VCaP (cell line): ENCODE results near the gene SUDS3.

ENCODE experiments used
- H3K27ac ChIP-seq: fragments of 450-650 bp; 2 replicates; pipeline ENCODE4 v1.5.1; 2017
- CTCF ChIP-seq: fragments of 450-650 bp; conservative IDR thresholded peaks from 2 replicates; pipeline ENCODE4 v1.5.1; 2017; ENCODE audit warnings: mild to moderate bottlenecking, moderate library complexity

SUDS3 gene

GRCh38 chr12:118375348-118375747, 1.0 kb upstream of the SUDS3 start:
- H3K27ac ChIP-seq, result peak overlapping the region; percentile 95
- TF ChIP-seq CTCF, result no peak

- TF ChIP-seq CTCF, result no peak
- H3K27ac ChIP-seq, result peak overlapping the region; percentile 95
These were observed 897 bp downstream of the SUDS3 start for GRCh38 chr12:118377021-118377883.

- TF ChIP-seq CTCF, result peak; percentile 93
- peak overlapping the region; percentile 95 for H3K27ac ChIP-seq
These were observed 1.6 kb downstream of the SUDS3 start for GRCh38 chr12:118377884-118378470.

GRCh38 chr12:118391424-118391823, 15.1 kb downstream of the SUDS3 start:
- TF ChIP-seq CTCF, result no peak
- no peak overlapping the region for H3K27ac ChIP-seq

- H3K27ac ChIP-seq, result no peak overlapping the region; the same call in 1 of the 2 replicates
- no peak for TF ChIP-seq CTCF
These were observed 15.5 kb downstream of the SUDS3 start for GRCh38 chr12:118391836-118392235.

GRCh38 chr12:118397708-118398440, 21.5 kb downstream of the SUDS3 start:
- no peak for TF ChIP-seq CTCF
- no peak overlapping the region for H3K27ac ChIP-seq

GRCh38 chr12:118398524-118398923, 22.2 kb downstream of the SUDS3 start:
- TF ChIP-seq CTCF, result no peak
- no peak overlapping the region for H3K27ac ChIP-seq
